ENCODE results near the gene SHMT2.

Gene SHMT2

DNA sequence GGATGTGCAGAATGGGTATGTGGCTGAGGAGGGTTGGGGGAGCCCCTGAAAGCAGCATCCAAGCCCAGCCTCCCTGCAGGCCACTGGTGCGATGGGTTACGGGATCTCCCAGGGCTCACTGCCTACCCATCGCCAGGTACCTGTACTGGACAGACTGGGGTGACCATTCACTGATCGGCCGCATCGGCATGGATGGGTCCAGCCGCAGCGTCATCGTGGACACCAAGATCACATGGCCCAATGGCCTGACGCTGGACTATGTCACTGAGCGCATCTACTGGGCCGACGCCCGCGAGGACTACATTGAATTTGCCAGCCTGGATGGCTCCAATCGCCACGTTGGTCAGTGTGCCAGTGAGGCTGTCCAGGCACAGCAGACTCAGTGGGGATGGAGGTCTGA lies 31.2 kb upstream of the SHMT2 start:
- no peak for DNase-seq

DNA sequence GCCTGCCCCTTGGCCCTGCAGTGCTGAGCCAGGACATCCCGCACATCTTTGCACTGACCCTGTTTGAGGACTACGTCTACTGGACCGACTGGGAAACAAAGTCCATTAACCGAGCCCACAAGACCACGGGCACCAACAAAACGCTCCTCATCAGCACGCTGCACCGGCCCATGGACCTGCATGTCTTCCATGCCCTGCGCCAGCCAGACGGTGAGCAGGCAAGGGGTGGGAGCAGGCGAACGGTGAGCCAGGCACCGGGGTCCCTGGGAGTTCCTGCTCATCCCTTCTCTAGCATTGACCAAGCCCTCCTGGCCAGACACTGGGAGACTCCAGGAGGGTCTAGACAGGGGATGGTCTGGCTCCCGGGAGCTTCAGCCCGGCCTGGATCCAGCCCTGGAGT lies 30.3 kb upstream of the SHMT2 start:
- no peak for DNase-seq

DNA sequence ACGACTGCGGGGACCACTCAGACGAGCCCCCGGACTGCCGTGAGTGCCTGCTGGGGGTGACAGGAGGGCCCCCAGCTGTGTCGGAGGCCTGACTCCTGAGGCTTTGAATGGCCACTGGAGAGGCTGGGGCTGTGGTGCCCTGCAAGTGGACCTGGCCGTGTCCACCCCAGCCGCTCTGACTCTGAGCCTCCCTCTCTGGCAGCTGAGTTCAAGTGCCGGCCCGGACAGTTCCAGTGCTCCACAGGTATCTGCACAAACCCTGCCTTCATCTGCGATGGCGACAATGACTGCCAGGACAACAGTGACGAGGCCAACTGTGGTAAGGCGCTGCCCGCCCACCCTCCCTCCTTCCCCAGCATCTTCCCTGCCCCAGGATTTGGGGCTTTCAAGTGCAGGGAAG lies 29.0 kb upstream of the SHMT2 start:
- no peak for DNase-seq

DNA sequence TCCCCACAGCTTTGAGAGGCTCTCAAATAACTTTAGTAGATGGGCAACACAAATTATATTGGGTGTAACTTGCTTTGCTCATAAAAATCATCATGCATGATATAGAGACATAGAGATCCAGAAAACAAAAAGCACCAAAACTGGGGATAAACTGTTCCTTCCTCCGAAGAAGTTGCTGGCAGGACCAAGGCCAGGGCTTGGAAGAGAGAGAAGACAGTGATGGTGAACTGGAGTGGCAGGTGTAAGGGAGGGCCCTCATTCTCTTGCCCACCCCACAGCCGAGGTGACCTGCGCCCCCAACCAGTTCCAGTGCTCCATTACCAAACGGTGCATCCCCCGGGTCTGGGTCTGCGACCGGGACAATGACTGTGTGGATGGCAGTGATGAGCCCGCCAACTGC lies 28.3 kb upstream of the SHMT2 start:
- no peak for DNase-seq

DNA sequence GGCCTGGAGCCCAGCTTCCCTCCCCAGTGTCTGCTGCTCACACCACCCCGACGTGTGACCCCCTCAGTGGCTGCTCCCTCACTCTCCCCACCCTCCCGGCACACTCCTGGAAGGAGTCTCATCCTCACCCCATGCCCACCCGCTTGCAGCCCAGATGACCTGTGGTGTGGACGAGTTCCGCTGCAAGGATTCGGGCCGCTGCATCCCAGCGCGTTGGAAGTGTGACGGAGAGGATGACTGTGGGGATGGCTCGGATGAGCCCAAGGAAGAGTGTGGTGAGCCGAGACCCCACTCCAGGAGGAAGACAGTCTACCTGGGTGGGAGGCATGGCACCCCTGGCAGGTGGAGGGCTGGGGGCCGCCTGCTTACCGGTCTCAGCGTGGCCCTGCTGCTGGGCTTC lies 27.9 kb upstream of the SHMT2 start:
- no peak for DNase-seq

DNA sequence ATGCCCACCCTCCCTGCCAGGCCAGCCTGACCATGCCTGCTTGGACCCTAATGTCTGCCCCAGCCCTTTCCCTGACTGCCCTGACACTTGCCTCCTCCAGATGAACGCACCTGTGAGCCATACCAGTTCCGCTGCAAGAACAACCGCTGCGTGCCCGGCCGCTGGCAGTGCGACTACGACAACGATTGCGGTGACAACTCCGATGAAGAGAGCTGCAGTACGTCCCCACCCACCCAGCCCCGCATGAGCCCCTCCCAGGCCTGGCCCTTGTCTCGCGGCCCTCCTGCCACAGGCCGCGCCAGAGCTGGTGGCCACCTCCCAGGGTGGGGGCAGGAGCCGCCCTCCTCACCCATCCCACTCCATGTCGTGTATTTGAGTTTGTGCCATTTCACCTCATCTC lies 27.2 kb upstream of the SHMT2 start:
- no peak for DNase-seq

DNA sequence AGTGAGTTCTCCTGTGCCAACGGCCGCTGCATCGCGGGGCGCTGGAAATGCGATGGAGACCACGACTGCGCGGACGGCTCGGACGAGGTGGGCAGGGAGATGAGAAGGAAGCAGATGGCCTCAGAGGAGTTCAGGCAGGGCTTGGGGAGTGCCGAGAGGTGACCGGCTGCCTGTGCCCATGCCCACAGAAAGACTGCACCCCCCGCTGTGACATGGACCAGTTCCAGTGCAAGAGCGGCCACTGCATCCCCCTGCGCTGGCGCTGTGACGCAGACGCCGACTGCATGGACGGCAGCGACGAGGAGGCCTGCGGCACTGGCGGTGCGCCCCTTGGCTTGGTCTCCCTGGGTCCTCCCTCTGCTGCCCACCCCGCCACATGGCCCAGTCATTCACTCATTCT lies 26.3 kb upstream of the SHMT2 start:
- DNase-seq = no peak

DNA sequence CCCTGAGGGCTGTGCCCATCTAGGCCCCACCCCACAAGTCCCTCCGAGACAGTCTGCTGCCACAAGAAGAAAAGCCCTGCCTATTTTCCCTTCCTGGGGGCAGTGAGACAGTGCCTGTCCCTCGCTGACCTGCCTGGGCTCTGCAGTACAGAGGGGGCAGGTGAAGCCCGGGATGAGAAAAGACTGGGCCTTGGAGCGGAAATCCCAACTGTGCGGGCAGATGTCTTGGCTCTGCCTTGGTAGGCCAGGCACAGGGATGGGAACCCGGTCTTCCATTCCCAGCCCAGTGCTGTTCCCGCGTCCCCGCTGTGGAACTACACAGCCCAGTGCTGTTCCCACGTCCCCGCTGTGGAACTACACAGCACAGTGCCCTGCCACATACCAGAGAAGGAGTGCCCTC lies 25.7 kb upstream of the SHMT2 start:
- no peak for DNase-seq

DNA sequence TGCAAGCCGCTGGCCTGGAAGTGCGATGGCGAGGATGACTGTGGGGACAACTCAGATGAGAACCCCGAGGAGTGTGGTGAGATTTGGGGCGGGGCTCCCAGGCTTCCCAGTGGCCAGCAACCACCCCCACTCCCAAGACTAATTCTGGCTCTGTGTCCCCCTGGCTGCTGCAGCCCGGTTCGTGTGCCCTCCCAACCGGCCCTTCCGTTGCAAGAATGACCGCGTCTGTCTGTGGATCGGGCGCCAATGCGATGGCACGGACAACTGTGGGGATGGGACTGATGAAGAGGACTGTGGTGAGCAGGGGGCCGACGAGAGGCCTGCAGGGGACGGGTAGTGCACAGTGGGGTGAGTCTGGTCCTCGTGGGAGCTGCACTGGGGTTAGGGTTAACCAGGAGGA lies 25.1 kb upstream of the SHMT2 start:
- DNase-seq = no peak

DNA sequence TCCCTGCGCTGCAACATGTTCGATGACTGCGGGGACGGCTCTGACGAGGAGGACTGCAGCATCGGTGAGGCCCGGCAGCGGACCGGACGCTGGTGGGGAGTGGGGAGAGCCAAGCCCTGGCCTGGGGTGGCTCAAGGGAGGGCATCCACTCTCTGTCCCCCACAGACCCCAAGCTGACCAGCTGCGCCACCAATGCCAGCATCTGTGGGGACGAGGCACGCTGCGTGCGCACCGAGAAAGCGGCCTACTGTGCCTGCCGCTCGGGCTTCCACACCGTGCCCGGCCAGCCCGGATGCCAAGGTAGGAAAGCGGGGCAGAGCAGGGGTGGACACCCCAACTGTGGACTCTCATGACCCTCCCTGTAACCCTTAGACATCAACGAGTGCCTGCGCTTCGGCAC lies 24.3 kb upstream of the SHMT2 start:
- DNase-seq = no peak

DNA sequence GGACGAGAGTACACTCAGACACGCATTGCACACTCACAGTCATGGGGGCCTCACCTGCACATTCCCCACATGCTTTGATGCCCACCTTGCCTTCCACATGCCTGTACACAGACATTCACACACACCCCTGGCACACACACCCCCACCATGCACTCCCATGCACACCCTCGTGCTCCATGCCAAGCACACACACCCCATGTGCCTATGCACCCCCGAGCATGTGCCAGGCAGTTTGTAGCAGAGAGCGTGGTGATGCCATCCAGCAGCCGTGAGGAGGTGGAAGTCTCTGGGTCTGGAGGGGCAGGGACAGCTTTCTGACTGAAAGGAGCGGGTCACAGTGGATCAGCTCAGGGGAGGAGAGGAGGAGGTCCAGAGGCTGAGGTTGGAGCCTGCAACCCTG lies 23.6 kb upstream of the SHMT2 start:
- no peak for DNase-seq

DNA sequence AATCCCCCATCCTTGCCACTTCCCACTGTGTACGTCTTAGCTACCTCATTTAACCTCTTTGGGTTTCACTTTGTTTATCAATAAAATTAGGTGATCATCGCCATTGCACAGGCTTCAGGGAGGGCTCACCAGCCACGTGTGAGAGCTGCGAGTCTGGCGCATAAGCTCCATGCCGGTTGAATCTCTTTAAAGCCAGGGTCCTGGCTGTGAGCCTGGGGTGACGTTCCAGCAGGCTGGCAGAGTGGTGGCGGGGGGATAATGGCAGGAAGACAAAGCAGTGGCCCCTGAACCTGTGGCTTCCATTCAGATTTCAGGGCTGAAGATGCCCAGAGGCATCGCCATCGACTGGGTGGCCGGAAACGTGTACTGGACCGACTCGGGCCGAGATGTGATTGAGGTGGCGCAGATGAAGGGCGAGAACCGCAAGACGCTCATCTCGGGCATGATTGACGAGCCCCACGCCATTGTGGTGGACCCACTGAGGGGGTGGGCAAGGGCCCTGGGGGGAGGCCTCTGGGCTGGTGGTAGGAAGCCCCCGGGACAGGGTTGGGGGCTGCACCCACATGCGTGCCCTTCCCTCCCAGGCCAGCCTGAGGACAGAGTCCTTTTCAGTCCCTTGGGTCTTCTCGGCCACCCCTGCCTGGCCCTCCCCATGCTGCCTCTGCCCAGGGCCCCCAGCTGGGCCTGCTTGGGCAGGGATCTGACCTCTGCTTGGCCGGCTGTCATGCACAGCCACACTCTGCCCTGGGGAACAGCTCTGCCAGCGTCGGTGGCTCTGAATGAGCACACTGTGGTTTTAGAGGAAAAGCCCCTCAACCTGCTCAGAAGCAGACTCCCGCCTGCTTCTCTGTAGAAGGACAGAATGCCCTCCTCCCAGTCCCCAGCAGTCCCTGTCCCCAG lies 21.5 kb upstream of the SHMT2 start:
- no peak for DNase-seq

DNA sequence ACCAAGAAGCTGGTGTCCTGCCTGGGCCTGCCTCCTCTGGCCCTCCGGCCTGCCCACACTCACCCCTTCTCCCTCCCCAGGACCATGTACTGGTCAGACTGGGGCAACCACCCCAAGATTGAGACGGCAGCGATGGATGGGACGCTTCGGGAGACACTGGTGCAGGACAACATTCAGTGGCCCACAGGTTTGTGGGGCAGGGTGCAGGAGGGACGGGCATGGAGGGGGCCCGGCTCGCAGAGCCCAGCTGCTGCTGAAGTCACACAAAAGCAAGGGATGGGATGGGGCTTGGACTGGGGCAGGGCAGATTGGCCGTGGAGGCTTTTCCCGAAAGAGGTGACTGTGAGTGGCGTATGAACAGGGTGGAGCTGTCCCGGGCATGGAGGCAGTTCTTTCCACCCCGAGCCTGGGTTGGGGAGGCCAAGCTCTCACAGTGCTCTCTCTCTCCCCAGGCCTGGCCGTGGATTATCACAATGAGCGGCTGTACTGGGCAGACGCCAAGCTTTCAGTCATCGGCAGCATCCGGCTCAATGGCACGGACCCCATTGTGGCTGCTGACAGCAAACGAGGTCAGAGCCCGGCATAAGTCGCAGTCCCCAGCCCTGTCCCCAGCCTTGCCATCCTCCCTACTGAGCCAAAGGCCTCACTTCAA lies 20.8 kb upstream of the SHMT2 start:
- DNase-seq = no peak

DNA sequence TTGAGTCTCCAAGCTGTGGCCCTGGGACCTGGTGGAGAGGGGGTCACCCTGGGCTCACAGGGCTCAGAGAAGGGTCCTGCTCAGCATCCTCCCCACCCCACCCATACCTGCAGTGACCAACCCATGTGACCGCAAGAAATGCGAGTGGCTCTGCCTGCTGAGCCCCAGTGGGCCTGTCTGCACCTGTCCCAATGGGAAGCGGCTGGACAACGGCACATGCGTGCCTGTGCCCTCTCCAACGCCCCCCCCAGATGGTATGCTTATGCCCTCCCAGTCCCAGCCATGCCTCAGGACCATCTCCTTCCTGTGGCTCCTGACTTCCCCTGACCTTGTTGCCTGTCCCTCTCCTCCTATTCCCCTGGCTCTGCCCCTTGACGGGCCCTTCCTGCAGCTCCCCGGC lies 19.6 kb upstream of the SHMT2 start:
- DNase-seq = no peak

DNA sequence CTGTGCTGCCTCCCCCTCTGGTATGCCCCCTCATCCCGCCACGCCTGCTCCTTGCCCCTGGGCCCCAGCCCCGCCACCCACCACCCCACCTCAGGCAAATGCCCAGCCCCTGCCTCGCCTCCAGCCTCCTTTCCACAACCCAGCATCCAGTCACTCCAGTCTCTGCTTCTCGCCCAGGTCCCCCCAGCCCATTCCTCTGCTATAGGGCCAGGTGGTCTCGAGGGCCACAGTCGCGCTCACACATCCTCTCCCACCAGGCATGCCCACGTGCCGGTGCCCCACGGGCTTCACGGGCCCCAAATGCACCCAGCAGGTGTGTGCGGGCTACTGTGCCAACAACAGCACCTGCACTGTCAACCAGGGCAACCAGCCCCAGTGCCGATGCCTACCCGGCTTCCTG lies 19.1 kb upstream of the SHMT2 start:
- DNase-seq = no peak

DNA sequence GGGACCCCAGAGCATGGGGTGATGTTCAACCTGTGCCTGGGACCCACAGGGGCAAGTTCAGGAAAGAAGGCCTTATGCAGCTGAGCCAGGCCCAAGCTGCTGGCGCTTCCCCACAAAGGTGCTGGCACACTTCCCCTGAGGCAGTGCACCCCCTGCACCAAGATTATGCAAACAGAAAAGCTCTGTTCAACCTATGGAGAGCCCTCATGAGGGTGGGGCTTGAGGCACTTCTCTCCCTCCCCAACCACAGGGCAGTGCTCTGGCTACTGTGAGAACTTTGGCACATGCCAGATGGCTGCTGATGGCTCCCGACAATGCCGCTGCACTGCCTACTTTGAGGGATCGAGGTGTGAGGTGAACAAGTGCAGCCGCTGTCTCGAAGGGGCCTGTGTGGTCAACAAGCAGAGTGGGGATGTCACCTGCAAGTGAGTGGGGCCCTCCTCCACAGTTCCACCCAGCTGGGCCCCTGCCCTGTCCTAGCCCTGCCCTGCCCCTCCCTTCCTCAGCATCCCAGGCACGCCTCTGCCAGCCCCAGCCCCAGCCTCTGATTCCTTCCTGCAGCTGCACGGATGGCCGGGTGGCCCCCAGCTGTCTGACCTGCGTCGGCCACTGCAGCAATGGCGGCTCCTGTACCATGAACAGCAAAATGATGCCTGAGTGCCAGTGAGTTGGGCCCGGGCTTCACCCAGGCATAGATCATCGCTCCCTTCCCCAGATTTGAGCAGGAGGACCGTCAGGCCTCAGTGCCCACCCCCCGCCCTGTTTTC lies 18.4 kb upstream of the SHMT2 start:
- DNase-seq = no peak

DNA sequence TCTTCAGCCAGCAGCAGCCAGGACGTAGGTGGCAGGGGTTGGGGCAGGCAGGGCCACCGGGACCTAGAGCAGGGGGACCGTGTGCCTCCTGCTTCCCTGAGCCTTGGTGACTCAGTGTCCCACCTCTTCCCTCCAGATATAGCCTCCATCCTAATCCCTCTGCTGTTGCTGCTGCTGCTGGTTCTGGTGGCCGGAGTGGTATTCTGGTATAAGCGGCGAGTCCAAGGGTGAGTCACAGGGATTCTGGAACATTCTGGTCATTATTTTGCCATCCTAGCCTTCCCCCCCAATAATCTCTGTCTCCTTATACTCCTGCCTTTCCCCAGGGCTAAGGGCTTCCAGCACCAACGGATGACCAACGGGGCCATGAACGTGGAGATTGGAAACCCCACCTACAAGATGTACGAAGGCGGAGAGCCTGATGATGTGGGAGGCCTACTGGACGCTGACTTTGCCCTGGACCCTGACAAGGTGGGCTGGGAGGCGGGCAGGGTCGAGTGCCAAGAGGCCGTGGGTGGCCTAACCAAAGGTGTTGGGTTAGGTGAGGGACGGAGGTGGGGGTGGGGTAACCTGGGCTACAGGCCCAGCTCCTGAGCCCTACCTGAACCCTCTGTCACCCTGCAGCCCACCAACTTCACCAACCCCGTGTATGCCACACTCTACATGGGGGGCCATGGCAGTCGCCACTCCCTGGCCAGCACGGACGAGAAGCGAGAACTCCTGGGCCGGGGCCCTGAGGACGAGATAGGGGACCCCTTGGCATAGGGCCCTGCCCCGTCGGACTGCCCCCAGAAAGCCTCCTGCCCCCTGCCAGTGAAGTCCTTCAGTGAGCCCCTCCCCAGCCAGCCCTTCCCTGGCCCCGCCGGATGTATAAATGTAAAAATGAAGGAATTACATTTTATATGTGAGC lies 17.5 kb upstream of the SHMT2 start:
- no peak for DNase-seq

DNA sequence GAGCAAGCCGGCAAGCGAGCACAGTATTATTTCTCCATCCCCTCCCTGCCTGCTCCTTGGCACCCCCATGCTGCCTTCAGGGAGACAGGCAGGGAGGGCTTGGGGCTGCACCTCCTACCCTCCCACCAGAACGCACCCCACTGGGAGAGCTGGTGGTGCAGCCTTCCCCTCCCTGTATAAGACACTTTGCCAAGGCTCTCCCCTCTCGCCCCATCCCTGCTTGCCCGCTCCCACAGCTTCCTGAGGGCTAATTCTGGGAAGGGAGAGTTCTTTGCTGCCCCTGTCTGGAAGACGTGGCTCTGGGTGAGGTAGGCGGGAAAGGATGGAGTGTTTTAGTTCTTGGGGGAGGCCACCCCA lies 16.8 kb upstream of the SHMT2 start:
- DNase-seq = no peak

DNA sequence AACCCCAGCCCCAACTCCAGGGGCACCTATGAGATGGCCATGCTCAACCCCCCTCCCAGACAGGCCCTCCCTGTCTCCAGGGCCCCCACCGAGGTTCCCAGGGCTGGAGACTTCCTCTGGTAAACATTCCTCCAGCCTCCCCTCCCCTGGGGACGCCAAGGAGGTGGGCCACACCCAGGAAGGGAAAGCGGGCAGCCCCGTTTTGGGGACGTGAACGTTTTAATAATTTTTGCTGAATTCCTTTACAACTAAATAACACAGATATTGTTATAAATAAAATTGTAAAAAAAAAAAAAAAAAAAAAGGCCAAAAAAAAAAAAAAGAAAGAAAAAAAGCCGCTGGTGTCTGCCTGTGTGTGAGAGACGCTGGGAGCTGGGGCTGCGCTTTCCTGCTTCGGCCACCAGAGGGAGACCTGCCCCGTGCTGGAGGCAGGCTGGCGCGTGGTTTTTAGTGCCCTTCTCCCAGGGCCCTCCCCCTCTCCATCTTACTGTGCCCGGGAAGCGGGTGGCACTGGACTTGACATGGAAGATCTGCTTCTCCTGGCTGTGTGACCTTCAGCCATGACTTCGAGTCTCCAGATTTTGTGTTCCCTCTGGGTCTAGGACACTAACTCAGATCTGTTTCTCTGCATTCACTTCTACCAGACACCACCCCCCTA lies 16.3 kb upstream of the SHMT2 start:
- DNase-seq = peak; percentile 90

DNA sequence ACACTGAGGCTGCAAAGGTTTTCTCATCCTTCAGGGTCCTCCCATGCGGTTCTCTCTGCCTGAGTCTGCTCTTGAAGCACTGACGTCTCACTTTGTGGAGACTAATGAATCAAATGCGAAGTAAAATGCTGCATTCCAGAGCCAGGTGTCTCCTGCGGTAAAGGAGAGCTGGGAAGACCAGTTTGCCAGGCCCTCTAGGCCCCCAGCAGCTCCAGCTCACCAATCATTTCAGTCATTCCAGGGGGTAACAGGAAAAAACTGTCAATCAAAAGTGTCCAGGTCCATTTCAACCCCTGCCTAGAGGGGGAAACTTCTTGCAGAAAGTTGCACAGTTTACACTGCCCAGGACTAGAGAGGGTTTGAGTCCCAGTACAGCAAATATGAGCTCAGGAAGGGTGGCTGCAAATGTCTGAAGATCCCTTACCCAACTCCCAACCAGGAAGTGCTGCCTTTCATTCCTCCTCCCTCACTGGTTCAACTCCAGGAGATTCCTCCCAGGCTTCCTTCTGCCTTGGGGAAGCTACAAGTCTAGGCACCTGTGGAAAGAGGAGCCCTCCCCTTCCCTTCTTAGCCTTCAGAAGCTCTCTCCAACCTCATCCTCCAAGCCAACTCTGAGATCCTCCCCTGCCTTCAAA lies 15.6 kb upstream of the SHMT2 start:
- DNase-seq = no peak

DNA sequence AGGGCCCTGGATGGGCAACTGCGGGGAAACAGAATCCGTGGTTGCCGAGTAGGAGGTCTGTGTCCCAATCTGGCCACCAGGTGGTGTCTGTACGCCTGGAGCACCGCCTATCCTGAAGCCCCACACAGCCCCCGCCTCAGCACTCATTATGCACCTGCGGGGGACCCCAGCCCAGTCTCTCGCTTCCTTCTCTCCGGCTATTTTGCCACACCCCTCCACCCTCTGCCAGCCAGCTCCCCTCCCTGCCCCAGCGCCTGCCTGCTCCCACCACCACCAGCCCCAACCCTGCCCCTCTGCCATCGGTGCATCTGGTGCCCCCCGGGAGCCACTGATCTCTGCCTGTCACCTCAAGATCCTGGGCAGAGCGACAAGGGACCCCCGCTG lies 15.1 kb upstream of the SHMT2 start:
- DNase-seq = peak; percentile 79

DNA sequence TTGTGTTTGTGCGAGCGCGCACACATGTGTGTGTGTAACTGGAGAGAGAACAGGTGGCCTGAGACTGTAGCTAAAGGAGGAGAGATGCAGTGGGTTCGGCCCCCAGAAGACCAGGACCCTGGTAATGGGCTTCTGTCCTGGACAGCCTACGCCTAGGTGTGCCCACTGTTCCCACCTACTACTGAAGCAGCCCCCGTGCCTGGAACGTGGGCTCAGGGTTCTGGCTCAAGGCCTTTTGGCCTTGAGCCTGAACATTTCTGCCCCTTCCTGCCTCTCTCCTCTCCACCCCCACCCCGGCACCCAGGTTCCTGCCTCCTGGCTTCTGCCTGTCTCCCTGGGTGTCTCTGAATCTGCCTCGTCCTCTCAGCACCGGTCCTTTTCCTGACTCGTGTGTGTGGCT lies 14.4 kb upstream of the SHMT2 start:
- DNase-seq = no peak

Data from stimulated activated CD8-positive, alpha-beta memory T cell treated with anti-CD3 and anti-CD28 coated beads, Interleukin-4, amount 100 ng/mL, for 48 hours (primary cell).